HG02623 (cell line): ENCODE results near the gene PSMD1.
"Not testable (repeated sequence)": the region's sequence is repeated elsewhere in the genome, so short reads cannot be mapped to it uniquely, and the experiment has no call there.

ENCODE experiments used
- ATAC-seq: cut with Tn5 transposase; IDR thresholded peaks from one replicate; pipeline ENCODE4 v1.9.1; 2021; ENCODE audit warnings: moderate library complexity; ENCODE audit not compliant: unreplicated experiment

PSMD1 gene

DNA sequence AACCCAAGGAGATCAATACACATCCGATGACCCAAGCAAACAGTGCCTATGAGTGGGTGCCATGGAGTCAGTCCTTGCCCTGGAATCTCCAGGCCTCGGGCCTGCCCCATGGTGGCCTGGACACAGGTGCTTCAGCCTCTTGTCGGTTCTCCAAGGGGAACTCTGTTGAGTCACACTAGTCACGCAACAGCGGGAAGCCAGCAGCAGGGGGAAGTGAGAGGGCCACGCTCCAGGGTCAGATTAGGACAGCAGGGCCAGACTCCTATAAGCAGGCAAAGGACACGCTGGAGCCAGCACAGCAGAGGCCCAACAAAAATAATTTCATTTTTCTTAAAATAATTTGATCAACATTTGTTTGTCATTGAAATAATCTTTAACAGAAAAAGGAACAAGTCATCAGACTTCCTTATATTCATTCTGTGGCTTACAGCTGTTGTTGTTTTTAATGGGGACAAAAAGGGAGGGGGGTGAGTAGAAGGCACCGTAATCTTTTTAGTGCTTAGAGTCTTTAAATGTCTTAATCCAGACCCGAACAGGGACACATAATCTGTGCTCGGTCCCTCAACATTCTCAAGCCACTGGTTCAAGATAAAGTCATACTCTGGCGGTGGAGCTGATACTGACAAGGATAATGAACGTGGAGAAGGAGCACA, 125.3 kb downstream of the PSMD1 start:
- no peak for ATAC-seq

DNA sequence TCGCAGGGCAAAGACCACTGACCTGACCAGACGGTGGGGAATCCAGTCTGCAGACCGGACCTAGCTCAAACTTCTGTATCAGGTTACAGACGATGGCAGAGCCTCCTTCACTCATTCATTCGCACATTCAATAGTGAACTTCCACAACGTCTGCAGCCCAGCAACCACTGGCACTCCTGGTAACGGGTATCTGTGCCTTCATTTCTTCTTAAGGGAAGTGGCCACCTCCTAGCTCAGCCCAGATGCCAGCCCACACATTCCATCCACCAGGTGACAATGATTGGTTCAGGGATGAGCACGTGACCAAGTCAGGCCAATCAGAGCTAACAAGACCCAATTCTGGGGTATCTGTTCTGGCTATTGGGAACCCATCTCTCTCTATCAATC, 125.8 kb downstream of the PSMD1 start:
- no peak for ATAC-seq

- no peak for ATAC-seq
Observed at GRCh38 chr2:231183851-231184250, 127.2 kb downstream of the PSMD1 start.

GRCh38 chr2:231184319-231184718, 127.7 kb downstream of the PSMD1 start:
- no peak for ATAC-seq

DNA sequence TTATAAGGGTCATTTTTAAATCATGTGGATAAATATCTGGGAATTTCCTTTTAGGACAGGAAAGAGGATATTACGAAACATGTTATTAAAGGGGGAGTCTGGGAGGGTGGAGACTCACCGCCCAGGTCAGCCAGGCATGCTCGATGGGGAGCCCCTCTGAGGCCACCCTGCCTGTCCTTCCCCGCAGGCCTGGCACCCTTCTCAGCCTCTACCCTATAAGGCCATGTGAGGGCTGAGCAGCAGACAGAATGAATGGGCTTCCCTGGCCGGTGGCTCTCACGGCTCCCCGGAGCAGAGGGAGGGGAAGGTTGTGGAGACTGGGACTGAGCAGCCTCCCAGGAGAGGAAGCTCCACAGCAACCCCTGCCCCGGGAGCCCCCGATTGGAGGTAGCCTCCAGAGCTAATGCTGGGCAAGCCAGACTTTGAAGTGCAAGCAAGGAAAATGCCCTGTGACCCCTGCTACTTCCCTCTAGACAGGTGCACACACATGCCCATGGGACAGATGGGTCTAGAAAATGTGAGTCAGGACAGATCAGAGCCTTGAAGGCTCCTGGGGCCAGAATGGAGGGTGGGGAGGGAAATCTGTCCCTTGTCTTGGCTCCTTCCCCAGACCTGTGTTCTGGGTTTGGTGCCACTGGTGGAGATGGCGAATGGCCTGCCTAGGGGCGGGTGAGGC, 128.5 kb downstream of the PSMD1 start:
- ATAC-seq = no peak

DNA sequence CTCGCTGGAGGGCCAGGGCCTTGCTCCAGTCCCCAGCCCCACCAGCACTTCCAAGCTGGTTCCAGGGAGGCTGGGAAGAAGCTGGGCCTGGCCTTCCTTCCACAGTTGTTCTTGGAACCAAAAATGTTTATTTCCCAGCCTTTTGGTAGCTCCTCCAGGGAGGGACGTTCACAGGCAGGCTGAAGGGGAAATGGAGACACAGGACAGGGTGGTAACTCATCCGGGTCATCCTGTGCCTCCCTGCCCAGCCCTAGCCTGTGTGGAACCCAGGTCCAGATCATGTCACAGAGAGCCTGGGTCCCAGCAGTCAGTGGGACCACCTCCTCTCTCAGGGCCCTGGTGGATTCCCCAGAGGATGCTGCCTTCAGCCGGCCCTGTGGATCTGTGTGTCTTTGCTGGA, 129.2 kb downstream of the PSMD1 start:
- no peak for ATAC-seq

GRCh38 chr2:231186325-231186724, 129.7 kb downstream of the PSMD1 start:
- ATAC-seq = no peak

- no peak for ATAC-seq
Observed at GRCh38 chr2:231187736-231188505, 131.3 kb downstream of the PSMD1 start.

GRCh38 chr2:231188506-231189170, 132.0 kb downstream of the PSMD1 start:
- no peak for ATAC-seq

GRCh38 chr2:231189171-231189530, 132.5 kb downstream of the PSMD1 start:
- no peak for ATAC-seq

- no peak for ATAC-seq
Observed at GRCh38 chr2:231189571-231190495, 133.2 kb downstream of the PSMD1 start.

- no peak for ATAC-seq
Observed at GRCh38 chr2:231190531-231191197, 134.0 kb downstream of the PSMD1 start.

GRCh38 chr2:231191896-231192872, 135.5 kb downstream of the PSMD1 start:
- no peak for ATAC-seq

DNA sequence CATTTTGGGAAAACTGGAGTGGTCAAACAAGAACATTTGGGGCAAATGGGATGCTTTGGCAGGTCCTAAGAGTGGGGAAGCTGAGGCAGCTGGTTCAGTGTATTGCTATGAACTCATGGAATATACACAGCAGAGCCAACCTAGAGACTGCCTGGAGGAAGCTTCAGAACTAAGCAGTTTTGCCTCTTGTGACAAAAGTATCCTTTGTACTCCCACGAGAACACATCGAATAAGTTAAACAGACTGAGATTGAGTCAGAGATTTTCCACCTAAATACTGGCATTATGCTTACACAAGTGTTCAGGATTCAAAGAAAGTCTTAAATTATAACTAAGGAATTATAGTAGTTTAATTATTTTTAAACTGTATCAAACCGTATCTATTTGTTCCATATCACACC, 136.5 kb downstream of the PSMD1 start:
- no peak for ATAC-seq

GRCh38 chr2:231196592-231196991, 139.9 kb downstream of the PSMD1 start:
- ATAC-seq = no peak

GRCh38 chr2:231197196-231197595, 140.5 kb downstream of the PSMD1 start:
- ATAC-seq = not testable (repeated sequence)

GRCh38 chr2:231197706-231198290, 141.1 kb downstream of the PSMD1 start:
- no peak for ATAC-seq
